ENCODE results near the gene PSD2. TPM values are rescaled to one million over a fixed set of nuclear protein-coding genes. Genes with fewer than 3 reads are reported as not detected.

Gene PSD2
- total RNA-seq, 1 experiment from 2014 or later, result not detected

DNA sequence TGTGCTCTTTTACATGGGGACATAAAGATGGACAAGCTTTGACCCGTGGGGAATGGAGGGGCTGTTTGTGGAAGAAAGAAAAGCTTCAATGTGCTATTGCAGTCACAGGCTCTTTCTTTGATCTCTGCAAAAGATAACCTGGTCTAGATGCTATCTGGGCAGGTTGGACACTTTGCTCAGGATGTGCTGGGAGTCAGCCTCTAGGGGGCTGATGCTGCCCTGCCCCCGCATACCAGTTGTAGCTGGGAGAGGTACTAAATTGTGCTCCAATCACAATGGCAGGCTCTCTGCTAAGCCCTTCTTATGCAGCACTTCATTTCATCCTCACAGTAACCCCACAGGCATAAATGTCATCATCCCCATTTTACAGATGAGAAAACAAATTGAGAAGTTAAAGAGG is 67.2 kb downstream of the PSD2 start:
- Histone ChIP-seq H3K27ac (ENCODE audit: low read length) (no peak overlapping the region), H3K4me1 (ENCODE audit: insufficient read depth, low read length) (peaks cover 5% of the 10 kb centered on the region; the same call in 1 of the 2 replicates), H4K20me1 (ENCODE audit: low read length) (no peaks in the 10 kb centered on the region), H3K9me2 (replicated peaks; ENCODE audit: low read length) (no peaks in the 10 kb centered on the region), H3K9ac (ENCODE audit: low read length) (no peak overlapping the region), H2AFZ (ENCODE audit: low read length) (no peak overlapping the region), H3K9me3 (ENCODE audit: low read length) (no peaks in the 10 kb centered on the region), H3K4me3 (ENCODE audit: low read length) (no peak overlapping the region), H3K36me3 (ENCODE audit: low read depth, low read length) (no peaks in the 10 kb centered on the region), H3K79me2 (ENCODE audit: low read length) (no peaks in the 10 kb centered on the region), H3K27me3 (ENCODE audit: low read length) (no peaks in the 10 kb centered on the region), H3K4me2 (ENCODE audit: low read length) (no peak overlapping the region), H3F3A (ENCODE audit: low read length, unreplicated experiment) (no peaks in the 10 kb centered on the region)
- POLR2A ChIA-PET (ENCODE audit: unreplicated experiment), result no interaction called here
- DNase-seq (no peak), ATAC-seq (no peak)
- BruUV-seq (replicated peaks), result no TSS peak
- CTCF ChIA-PET, result no interaction called here
- intact Hi-C loops (cut with micrococcal nuclease), result no loop called here
- TF ChIP-seq, protein P1, sequence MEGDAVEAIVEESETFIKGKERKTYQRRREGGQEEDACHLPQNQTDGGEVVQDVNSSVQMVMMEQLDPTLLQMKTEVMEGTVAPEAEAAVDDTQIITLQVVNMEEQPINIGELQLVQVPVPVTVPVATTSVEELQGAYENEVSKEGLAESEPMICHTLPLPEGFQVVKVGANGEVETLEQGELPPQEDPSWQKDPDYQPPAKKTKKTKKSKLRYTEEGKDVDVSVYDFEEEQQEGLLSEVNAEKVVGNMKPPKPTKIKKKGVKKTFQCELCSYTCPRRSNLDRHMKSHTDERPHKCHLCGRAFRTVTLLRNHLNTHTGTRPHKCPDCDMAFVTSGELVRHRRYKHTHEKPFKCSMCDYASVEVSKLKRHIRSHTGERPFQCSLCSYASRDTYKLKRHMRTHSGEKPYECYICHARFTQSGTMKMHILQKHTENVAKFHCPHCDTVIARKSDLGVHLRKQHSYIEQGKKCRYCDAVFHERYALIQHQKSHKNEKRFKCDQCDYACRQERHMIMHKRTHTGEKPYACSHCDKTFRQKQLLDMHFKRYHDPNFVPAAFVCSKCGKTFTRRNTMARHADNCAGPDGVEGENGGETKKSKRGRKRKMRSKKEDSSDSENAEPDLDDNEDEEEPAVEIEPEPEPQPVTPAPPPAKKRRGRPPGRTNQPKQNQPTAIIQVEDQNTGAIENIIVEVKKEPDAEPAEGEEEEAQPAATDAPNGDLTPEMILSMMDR (conservative IDR thresholded peaks at IDR 0.05; ENCODE audit: low read depth, low read length), result peak; percentile 26; the same call in 1 of the 2 replicates
- TF ChIP-seq EZH2phosphoT487 (IDR thresholded peaks at IDR 0.05; ENCODE audit: borderline replicate concordance, low read length) (no peak), EZH2 (IDR thresholded peaks at IDR 0.05; ENCODE audit: low read length, unreplicated experiment) (no peak)

GRCh38 chr5:139863361-139863760 is 67.8 kb downstream of the PSD2 start:
- Histone ChIP-seq H3K36me3 (ENCODE audit: low read depth, low read length) (no peaks in the 10 kb centered on the region), H3K27me3 (ENCODE audit: low read length) (no peaks in the 10 kb centered on the region), H3K79me2 (ENCODE audit: low read length) (no peaks in the 10 kb centered on the region), H3F3A (ENCODE audit: low read length, unreplicated experiment) (no peaks in the 10 kb centered on the region), H4K20me1 (ENCODE audit: low read length) (no peaks in the 10 kb centered on the region), H3K4me2 (ENCODE audit: low read length) (no peak overlapping the region), H3K4me3 (ENCODE audit: low read length) (no peak overlapping the region), H3K4me1 (ENCODE audit: insufficient read depth, low read length) (peaks cover 5% of the 10 kb centered on the region; the same call in 1 of the 2 replicates), H2AFZ (ENCODE audit: low read length) (no peak overlapping the region), H3K27ac (ENCODE audit: low read length) (no peak overlapping the region), H3K9me2 (replicated peaks; ENCODE audit: low read length) (no peaks in the 10 kb centered on the region), H3K9ac (ENCODE audit: low read length) (no peak overlapping the region), H3K9me3 (ENCODE audit: low read length) (no peaks in the 10 kb centered on the region)
- ChIA-PET POLR2A (ENCODE audit: unreplicated experiment) (no interaction called here), CTCF (no interaction called here)
- no peak for DNase-seq
- no TSS peak for BruUV-seq (replicated peaks)
- intact Hi-C loops (cut with micrococcal nuclease), result no loop called here
- no peak for ATAC-seq
- no peak for TF ChIP-seq EZH2phosphoT487 (IDR thresholded peaks at IDR 0.05; ENCODE audit: borderline replicate concordance, low read length)
- TF ChIP-seq EZH2 (IDR thresholded peaks at IDR 0.05; ENCODE audit: low read length, unreplicated experiment), result no peak
- TF ChIP-seq, protein P1 (conservative IDR thresholded peaks at IDR 0.05; ENCODE audit: low read depth, low read length), result no peak

DNA sequence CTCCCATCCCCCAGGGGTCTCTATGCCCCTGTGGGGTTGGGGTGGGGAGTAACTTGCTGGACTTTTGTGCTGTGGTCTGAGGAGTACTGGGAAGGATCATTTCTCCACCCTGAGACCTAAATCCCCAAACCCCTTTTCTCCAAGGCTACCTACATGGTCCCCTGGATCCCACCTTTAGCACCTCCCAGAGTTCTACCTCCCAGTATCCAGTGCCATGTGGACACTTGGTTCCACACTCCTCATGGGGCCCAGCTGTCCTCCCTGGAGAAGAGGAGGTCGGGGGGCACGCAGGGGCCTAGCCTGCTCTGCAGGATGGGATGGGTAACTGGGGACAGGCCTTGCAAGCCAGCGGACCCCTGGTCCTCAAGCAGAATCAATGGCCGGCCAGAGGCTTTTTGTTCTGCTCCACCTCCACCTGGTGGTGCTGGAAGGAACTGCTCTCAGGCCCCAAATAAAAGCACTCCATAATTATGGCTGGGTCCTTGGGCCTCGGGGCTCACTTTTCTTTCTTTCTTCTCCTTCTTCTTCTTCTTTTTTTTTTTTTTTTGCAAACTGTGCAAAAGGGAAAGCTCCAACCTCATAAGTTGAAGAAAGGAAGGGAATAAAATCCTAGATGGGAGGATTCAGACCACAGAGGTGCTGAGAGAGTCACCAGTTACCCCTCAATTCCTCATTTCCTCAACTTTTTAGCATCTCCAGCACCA is 68.4 kb downstream of the PSD2 start:
- Histone ChIP-seq H3K4me1 (ENCODE audit: insufficient read depth, low read length) (peaks cover 5% of the 10 kb centered on the region; the same call in 1 of the 2 replicates), H3K4me3 (ENCODE audit: low read length) (no peak overlapping the region), H4K20me1 (ENCODE audit: low read length) (no peaks in the 10 kb centered on the region), H3K4me2 (ENCODE audit: low read length) (no peak overlapping the region), H3K9ac (ENCODE audit: low read length) (no peak overlapping the region), H3K27ac (ENCODE audit: low read length) (no peak overlapping the region), H3F3A (ENCODE audit: low read length, unreplicated experiment) (no peaks in the 10 kb centered on the region), H3K9me3 (ENCODE audit: low read length) (no peaks in the 10 kb centered on the region), H3K27me3 (ENCODE audit: low read length) (no peaks in the 10 kb centered on the region), H3K36me3 (ENCODE audit: low read depth, low read length) (no peaks in the 10 kb centered on the region), H2AFZ (ENCODE audit: low read length) (no peak overlapping the region; the same call in 1 of the 2 replicates), H3K79me2 (ENCODE audit: low read length) (no peaks in the 10 kb centered on the region), H3K9me2 (replicated peaks; ENCODE audit: low read length) (no peaks in the 10 kb centered on the region)
- DNase-seq, result peak; percentile 64
- TF ChIP-seq, protein P1 (conservative IDR thresholded peaks at IDR 0.05; ENCODE audit: low read depth, low read length), result peak; percentile 76
- no peak for TF ChIP-seq EZH2 (IDR thresholded peaks at IDR 0.05; ENCODE audit: low read length, unreplicated experiment)
- intact Hi-C loops (cut with micrococcal nuclease), result loop anchor here (2.0 kb wide), 1 partner anchor 77 kb away; no protein-coding TSS in a partner anchor
- no TSS peak for BruUV-seq (replicated peaks)
- CTCF ChIA-PET, result no interaction called here
- POLR2A ChIA-PET (ENCODE audit: unreplicated experiment), result no interaction called here
- peak; percentile 64 for ATAC-seq
